ENCODE results near the gene PARVG. TPM values are rescaled to one million over a fixed set of nuclear protein-coding genes. Genes with fewer than 3 reads are reported as not detected.

The PARVG gene
- polyA plus RNA-seq, 4 donors, result 1.7 to 3.0 (median 2.2) TPM

Other genes with a start within 250 kb of the PARVG start
- gene SAMM50, start 225.5 kb upstream of the PARVG start, polyA plus RNA-seq (ENCODE audit: insufficient read length in 4 of 4), result 10 to 100 TPM; 63.6 to 67.0 (median 65.7) TPM
- 10 to 100 TPM; 21.2 to 25.0 (median 23.0) TPM for gene PARVB, start 156.6 kb upstream of the PARVG start, polyA plus RNA-seq (ENCODE audit: insufficient read length in 4 of 4)
- gene SHISAL1, start 132.0 kb downstream of the PARVG start, polyA plus RNA-seq (ENCODE audit: insufficient read length in 4 of 4), result 1 to 10 TPM; 1.6 to 2.5 (median 2.4) TPM